IPS-15b (cell line): ENCODE results near the gene DET1.
"Not testable (repeated sequence)": the region's sequence is repeated elsewhere in the genome, so short reads cannot be mapped to it uniquely, and the experiment has no call there.

Experiments
- H3K27me3 ChIP-seq: one replicate; pipeline ENCODE4 v1.6.1; 2013; ENCODE audit warnings: low read length; ENCODE audit not compliant: control insufficient read depth, insufficient read depth
- H3K36me3 ChIP-seq: one replicate; pipeline ENCODE4 v1.6.1; 2013; ENCODE audit warnings: low read length; ENCODE audit not compliant: control insufficient read depth, insufficient read depth
- H3K4me1 ChIP-seq: one replicate; pipeline ENCODE4 v1.6.1; 2013; ENCODE audit warnings: mild to moderate bottlenecking, low read length; ENCODE audit not compliant: control insufficient read depth, insufficient read depth
- H3K4me3 ChIP-seq: one replicate; pipeline ENCODE4 v1.5.1; 2013; ENCODE audit warnings: low read depth, low read length
- H3K9ac ChIP-seq: one replicate; pipeline ENCODE4 v1.6.1; 2013; ENCODE audit warnings: low read depth, mild to moderate bottlenecking, low read length
- H3K9me3 ChIP-seq: one replicate; pipeline ENCODE4 v1.6.1; 2013; ENCODE audit warnings: mild to moderate bottlenecking, low read length; ENCODE audit not compliant: control insufficient read depth, insufficient read depth

DET1 gene

DNA sequence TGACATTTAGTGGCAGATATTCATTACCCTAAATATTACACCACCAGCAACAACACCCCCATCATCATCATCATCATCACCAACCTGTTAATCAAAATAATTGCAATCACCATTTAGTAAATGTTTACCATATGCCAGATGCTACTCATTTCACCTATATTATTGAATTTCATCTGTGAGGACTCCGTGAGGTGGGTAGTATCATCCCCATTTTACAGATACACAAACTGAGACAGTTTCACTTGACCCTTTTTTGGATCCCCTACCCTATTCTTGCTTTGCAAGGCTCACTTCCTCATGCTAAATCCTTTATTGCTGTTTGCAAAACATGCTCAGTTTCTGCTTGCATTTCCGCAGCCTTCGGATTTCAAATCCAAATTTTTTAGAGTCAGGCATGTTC lies 18.3 kb upstream of the DET1 start:
- H3K4me1 ChIP-seq, result no peaks in the 10 kb centered on the region
- H3K9ac ChIP-seq, result no peak overlapping the region
- peaks cover 5% of the 10 kb centered on the region for H3K9me3 ChIP-seq
- no peaks in the 10 kb centered on the region for H3K27me3 ChIP-seq
- H3K4me3 ChIP-seq, result no peak overlapping the region
- H3K36me3 ChIP-seq, result no peaks in the 10 kb centered on the region

GRCh38 chr15:88563638-88564037 lies 17.2 kb upstream of the DET1 start:
- H3K27me3 ChIP-seq, result no peaks in the 10 kb centered on the region
- H3K9ac ChIP-seq, result no peak overlapping the region
- H3K4me1 ChIP-seq, result no peaks in the 10 kb centered on the region
- H3K4me3 ChIP-seq, result no peak overlapping the region
- H3K9me3 ChIP-seq, result peaks cover 5% of the 10 kb centered on the region
- H3K36me3 ChIP-seq, result no peaks in the 10 kb centered on the region

GRCh38 chr15:88559565-88559964 lies 13.1 kb upstream of the DET1 start:
- not testable (repeated sequence) for H3K4me3 ChIP-seq, H3K9ac ChIP-seq, H3K4me1 ChIP-seq, H3K9me3 ChIP-seq, H3K36me3 ChIP-seq, H3K27me3 ChIP-seq

DNA sequence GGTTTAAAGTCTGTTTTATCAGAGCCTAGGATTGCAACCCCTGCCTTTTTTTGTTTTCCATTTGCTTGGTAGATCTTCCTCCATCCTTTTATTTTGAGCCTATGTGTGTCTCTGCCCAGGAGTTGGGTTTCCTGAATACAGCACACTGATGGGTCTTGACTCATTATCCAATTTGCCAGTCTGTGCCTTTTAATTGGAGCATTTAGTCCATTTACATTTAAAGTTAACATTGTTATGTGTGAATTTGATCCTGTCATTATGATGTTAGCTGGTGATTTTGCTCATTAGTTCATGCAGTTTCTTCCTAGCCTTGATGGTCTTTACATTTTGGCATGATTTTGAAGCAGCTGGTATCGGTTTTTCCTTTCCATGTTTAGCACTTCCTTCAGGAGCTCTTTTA lies 11.5 kb upstream of the DET1 start:
- H3K27me3 ChIP-seq, H3K9me3 ChIP-seq, H3K9ac ChIP-seq, H3K4me3 ChIP-seq, H3K4me1 ChIP-seq, H3K36me3 ChIP-seq: not testable (repeated sequence)

DNA sequence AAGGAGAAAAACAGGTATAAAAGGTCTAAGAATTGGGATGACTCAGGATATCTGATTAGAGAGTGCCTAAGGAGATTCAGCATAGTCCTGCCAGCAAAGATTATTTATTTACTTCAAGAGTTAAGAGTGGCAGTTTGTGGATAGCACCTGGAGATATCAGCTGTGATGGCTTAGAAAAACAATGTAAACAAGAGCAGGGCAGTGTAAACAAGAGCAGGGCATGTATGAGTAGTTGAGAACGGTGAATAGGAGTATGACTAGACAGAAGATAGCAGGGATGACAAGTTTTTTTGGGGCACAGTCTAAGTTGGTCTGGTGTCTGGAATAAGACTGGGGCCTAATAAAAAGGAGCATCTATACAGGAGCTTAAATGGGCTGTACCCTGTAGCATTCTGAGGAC lies 1.5 kb upstream of the DET1 start:
- not testable (repeated sequence) for H3K4me1 ChIP-seq, H3K27me3 ChIP-seq, H3K36me3 ChIP-seq, H3K9ac ChIP-seq, H3K9me3 ChIP-seq, H3K4me3 ChIP-seq

- not testable (repeated sequence) for H3K36me3 ChIP-seq, H3K27me3 ChIP-seq, H3K9me3 ChIP-seq
- H3K4me3 ChIP-seq, result peak overlapping the region; percentile 45
- H3K4me1 ChIP-seq, result peaks cover 12% of the 10 kb centered on the region
- peak overlapping the region; percentile 76 for H3K9ac ChIP-seq
Measured at GRCh38 chr15:88545578-88546247, 768 bp downstream of the DET1 start.

DNA sequence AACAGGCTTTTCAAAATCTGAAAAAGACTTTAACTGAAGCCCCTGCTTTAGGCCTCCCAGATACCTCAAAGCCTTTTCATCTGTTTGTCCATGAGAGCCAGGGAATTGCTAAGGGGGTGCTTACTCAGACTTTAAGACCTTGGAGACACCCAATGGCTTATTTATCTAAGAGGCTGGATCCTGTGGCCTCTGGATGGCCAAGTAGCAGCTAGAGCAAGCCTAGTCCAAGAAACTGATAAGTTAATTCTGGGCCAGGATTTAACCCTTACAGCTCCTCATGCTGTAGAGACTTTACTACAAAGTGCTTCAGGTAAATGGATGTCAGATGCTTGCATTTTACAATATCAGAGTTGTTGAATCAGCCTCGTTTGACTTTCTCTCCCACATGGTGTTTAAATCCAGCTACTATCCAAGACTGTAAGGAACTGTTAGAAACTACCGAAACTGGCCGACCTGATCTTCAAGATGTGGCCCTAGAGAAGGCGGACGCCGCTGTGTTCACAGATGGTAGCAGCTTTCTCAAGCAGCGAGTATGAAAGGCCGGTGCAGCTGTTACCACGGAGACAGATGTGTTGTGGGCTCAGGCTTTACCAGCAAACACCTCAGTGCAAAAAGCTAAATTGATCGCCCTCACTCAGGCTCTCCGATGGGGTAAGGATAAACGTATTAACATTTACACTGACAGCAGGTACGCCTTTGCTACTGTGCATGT lies 3.3 kb downstream of the DET1 start:
- Histone ChIP-seq H3K36me3 (no peaks in the 10 kb centered on the region), H3K4me1 (peaks cover 23% of the 10 kb centered on the region), H3K4me3 (no peak overlapping the region), H3K9ac (peak overlapping the region; percentile 49), H3K27me3 (no peaks in the 10 kb centered on the region), H3K9me3 (no peaks in the 10 kb centered on the region)

DNA sequence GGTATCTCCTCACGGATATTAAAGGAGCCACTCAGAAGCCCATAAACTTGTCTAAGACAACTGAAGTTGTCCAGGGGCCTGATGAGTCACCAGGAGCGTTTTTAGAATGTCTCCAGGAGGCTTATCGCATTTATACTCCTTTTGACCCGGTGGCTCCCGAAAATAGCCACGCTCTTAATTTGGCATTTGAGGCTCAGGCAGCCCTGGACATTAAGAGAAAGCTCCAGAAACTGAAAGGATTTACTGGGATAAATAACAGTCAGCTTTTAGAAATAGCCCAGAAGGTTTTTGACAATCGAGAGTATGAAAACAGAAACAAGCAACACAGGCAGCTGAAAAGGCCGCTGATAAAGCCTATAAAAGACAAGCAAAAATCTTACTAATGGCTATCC lies 4.1 kb downstream of the DET1 start:
- Histone ChIP-seq H3K4me1 (peaks cover 29% of the 10 kb centered on the region), H3K9me3 (no peaks in the 10 kb centered on the region), H3K36me3 (no peaks in the 10 kb centered on the region), H3K4me3 (no peak overlapping the region), H3K27me3 (no peaks in the 10 kb centered on the region), H3K9ac (no peak overlapping the region)

DNA sequence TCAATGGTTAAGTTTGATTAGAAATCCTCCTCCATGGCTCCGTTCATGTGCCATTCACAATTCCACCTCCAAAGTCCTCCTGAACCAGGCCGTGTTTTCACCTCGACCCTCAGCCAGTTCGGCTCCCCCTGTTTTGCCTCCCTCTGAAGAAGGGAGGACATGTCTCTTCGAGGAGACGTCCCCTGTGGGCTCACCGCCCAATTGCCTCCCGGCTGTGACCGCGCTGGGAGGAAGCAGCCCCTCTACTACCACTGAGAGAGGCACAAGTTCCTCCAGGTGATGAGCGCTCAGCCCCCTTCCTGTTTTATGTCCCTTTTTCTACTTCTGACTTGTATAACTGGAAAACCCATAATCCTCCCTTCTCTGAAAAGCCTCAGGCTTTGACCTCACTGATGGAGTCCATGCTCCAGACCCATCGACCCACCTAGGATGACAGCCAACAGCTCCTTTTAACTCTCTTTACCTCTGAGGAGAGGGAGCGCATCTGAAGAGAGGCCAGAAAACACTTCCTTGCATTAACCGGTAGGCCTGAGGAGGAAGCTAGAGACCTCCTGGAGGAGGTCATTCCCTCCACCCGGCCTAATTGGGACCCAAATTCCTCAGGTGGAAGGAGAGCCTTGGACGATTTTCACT lies 4.7 kb downstream of the DET1 start:
- Histone ChIP-seq H3K27me3 (no peaks in the 10 kb centered on the region), H3K9ac (peak overlapping the region; percentile 32), H3K9me3 (no peaks in the 10 kb centered on the region), H3K36me3 (no peaks in the 10 kb centered on the region), H3K4me1 (peaks cover 30% of the 10 kb centered on the region), H3K4me3 (peak overlapping the region; percentile 10)

DNA sequence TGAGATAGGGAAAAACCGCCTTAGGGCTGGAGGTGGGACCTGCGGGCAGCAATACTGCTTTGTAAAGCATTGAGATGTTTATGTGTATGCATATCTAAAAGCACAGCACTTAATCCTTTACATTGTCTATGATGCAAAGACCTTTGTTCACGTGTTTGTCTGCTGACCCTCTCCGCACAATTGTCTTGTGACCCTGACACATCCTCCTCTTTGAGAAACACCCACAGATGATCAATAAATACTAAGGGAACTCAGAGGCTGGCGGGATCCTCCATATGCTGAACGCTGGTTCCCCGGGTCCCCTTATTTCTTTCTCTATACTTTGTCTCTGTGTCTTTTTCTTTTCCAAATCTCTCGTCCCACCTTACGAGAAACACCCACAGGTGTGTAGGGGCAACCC lies 5.4 kb downstream of the DET1 start:
- H3K36me3 ChIP-seq, H3K27me3 ChIP-seq, H3K4me3 ChIP-seq, H3K9ac ChIP-seq, H3K9me3 ChIP-seq: not testable (repeated sequence)
- peaks cover 30% of the 10 kb centered on the region for H3K4me1 ChIP-seq

DNA sequence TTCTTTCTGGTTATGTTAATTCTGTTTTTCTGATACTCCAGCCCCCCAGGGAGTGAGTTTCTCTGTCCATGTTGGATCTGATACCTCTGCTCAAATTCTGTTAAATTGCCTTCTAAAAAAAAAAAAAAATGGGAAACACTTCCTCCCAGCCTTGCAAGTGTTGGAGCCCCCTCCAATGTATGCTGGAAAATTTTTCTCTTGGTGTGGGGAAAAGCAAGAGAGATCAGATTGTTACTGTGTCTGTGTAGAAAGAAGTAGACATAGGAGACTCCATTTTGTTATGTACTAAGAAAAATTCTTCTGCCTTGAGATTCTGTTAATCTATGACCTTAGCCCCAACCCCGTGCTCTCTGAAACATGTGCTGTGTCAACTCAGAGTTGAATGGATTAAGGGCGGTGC lies 6.1 kb downstream of the DET1 start:
- H3K9ac ChIP-seq, result not testable (repeated sequence)

GRCh38 chr15:88539441-88539840 lies 7.0 kb downstream of the DET1 start:
- Histone ChIP-seq H3K27me3 (no peaks in the 10 kb centered on the region), H3K9me3 (no peaks in the 10 kb centered on the region), H3K4me3 (no peak overlapping the region), H3K9ac (no peak overlapping the region), H3K4me1 (peaks cover 30% of the 10 kb centered on the region), H3K36me3 (no peaks in the 10 kb centered on the region)

More for the DNA sequence above, 6.1 kb downstream of the DET1 start:
- H3K4me1 ChIP-seq, result peaks cover 30% of the 10 kb centered on the region
- not testable (repeated sequence) for H3K9me3 ChIP-seq, H3K36me3 ChIP-seq, H3K27me3 ChIP-seq, H3K4me3 ChIP-seq
